B cell (primary cell): Measurements from ENCODE around the gene CENPO. TPM values are rescaled to one million over a fixed set of nuclear protein-coding genes. Genes with fewer than 3 reads are reported as not detected.

Experiments
- ATAC-seq: fragments of 200-7000 bp; cut with Tn5 transposase; one replicate; pipeline ENCODE4 v1.10.0; 2021; ENCODE audit warnings: low read depth, mild to moderate bottlenecking, moderate number of reproducible peaks, moderate library complexity
- CTCF ChIA-PET: fragments of 350-600 bp; sonication (Branson Sonifier 250); formaldehyde crosslinking; loops from one replicate; lab custom pipeline; 2021; ENCODE audit warnings: antibody characterized with exemption, inconsistent platforms; lab: Charles Lee
- POLR2A ChIA-PET: fragments of 350-600 bp; sonication (Branson Sonifier 250); formaldehyde crosslinking; loops from one replicate; lab custom pipeline; 2021; ENCODE audit warnings: antibody characterized with exemption; lab: Charles Lee
- DNase-seq: peaks from one replicate; pipeline ENCODE4 v3.0.0; 2013
- H2AFZ ChIP-seq: 2 replicates; pipeline ENCODE4 v1.6.1; 2012; ENCODE audit warnings: mild to moderate bottlenecking, low read depth, low read length; ENCODE audit not compliant: insufficient read depth, poor library complexity, severe bottlenecking
- H3K27ac ChIP-seq, 2 donors: 1 replicate in 1 of 2; 2 replicates in 1 of 2; pipeline ENCODE4 v1.5.1; 2012 to 2013; ENCODE audit warnings: low read length in 2 of 2, mild to moderate bottlenecking in 2 of 2, moderate library complexity in 1 of 2
- H3K27me3 ChIP-seq, 4 experiments: fragments of 200-600 bp in 1 of 4; sonication (generic) in 1 of 4; replicated peaks in 1 of 4; 1 replicate in 2 of 4; 2 replicates in 2 of 4; pipeline versions ENCODE4 v1.6.1 to v1.7.0; 2013 to 2016; ENCODE audit warnings: low read length in 3 of 4, mild to moderate bottlenecking in 2 of 4, mixed read lengths in 1 of 4, moderate library complexity in 1 of 4; ENCODE audit not compliant: insufficient read depth in 4 of 4, control insufficient read depth in 3 of 4; ENCODE audit errors: control extremely low read depth in 1 of 4
- H3K36me3 ChIP-seq, 2 experiments: replicated peaks in 1 of 2; 1 replicate in 1 of 2; 2 replicates in 1 of 2; pipeline versions ENCODE4 v1.6.1 to v1.7.1; 2013; ENCODE audit warnings: low read length in 1 of 2; ENCODE audit not compliant: insufficient read depth in 2 of 2, control insufficient read depth in 1 of 2; ENCODE audit errors: control extremely low read depth in 1 of 2, extremely low read depth in 1 of 2
- H3K4me1 ChIP-seq, 2 donors: fragments of 200-600 bp in 1 of 2; sonication (generic) in 1 of 2; 1 replicate in 1 of 2; 2 replicates in 1 of 2; pipeline versions ENCODE4 v1.5.1 to v1.6.1; 2013 to 2017; ENCODE audit warnings: low read length in 2 of 2; ENCODE audit not compliant: control insufficient read depth in 2 of 2, insufficient read depth in 2 of 2
- H3K4me2 ChIP-seq: replicated peaks from 2 replicates; pipeline ENCODE3; 2012; ENCODE audit warnings: mild to moderate bottlenecking, low read depth, low read length; ENCODE audit not compliant: poor library complexity, severe bottlenecking
- H3K4me3 ChIP-seq, 5 experiments: fragments of 200-600 bp in 1 of 5; sonication (generic) in 1 of 5; 1 replicate in 3 of 5; 2 replicates in 2 of 5; pipeline versions ENCODE4 v1.5.1 to v1.7.0; 2011 to 2016; ENCODE audit warnings: low read length in 4 of 5, mild to moderate bottlenecking in 4 of 5, low read depth in 2 of 5, control low read depth in 1 of 5, moderate library complexity in 1 of 5; ENCODE audit not compliant: insufficient read depth in 1 of 5; ENCODE audit errors: control extremely low read depth in 1 of 5, extremely low read depth in 1 of 5
- H3K79me2 ChIP-seq: fragments of 200-600 bp; sonication (generic); one replicate; pipeline ENCODE4 v1.6.0; 2016; ENCODE audit warnings: low read length; ENCODE audit not compliant: control insufficient read depth, insufficient read depth
- H3K9ac ChIP-seq: fragments of 200-600 bp; sonication (generic); 2 replicates; pipeline ENCODE4 v1.6.1; 2017; ENCODE audit warnings: mild to moderate bottlenecking, low read length, moderate library complexity
- H3K9me3 ChIP-seq, 3 donors: one replicate each; pipeline versions ENCODE4 v1.6.1 to v1.7.1; 2013; ENCODE audit warnings: low read length in 2 of 3; ENCODE audit not compliant: control insufficient read depth in 2 of 3, insufficient read depth in 1 of 3; ENCODE audit errors: control extremely low read depth in 1 of 3
- H4K20me1 ChIP-seq: 2 replicates; pipeline ENCODE4 v1.6.0; 2012; ENCODE audit warnings: mild to moderate bottlenecking, low read length; ENCODE audit not compliant: insufficient read depth, control insufficient read depth, poor library complexity, severe bottlenecking
- H3K27ac Mint-ChIP-seq: one replicate; pipeline ENCODE4 v1.8.0; 2021; ENCODE audit warnings: mixed read lengths
- H3K27me3 Mint-ChIP-seq: one replicate; pipeline ENCODE4 v1.8.0; 2021; ENCODE audit warnings: mixed read lengths
- H3K4me1 Mint-ChIP-seq: one replicate; pipeline ENCODE4 v1.8.0; 2021; ENCODE audit warnings: mixed read lengths
- H3K4me3 Mint-ChIP-seq: one replicate; pipeline ENCODE4 v1.8.0; 2021; ENCODE audit warnings: mixed read lengths
- H3K9me3 Mint-ChIP-seq: one replicate; pipeline ENCODE4 v1.8.0; 2022; ENCODE audit warnings: mixed read lengths; ENCODE audit not compliant: insufficient read depth
- CTCF ChIP-seq: fragments of 200-600 bp; IDR thresholded peaks from one replicate; pipeline ENCODE4 v1.8.0; 2022; ENCODE audit warnings: antibody characterized with exemption, mild to moderate bottlenecking
- EZH2 ChIP-seq: IDR thresholded peaks from 2 replicates; pipeline ENCODE4 v1.6.1; 2012; ENCODE audit warnings: borderline replicate concordance, low read depth, mild to moderate bottlenecking, moderate library complexity, low read length; ENCODE audit not compliant: insufficient read depth, poor library complexity, severe bottlenecking
- WGBS: methylation state at CpG from one replicate; pipeline ENCODE4 v1.1.5; 2013; ENCODE audit warnings: missing lambda C conversion rate; ENCODE audit not compliant: insufficient coverage; 5-methylcytosine and 5-hydroxymethylcytosine counted together
- intact Hi-C: fragments of 100-400 bp; cut with micrococcal nuclease; formaldehyde crosslinking; loops from one replicate; pipeline ENCODE4 v1.10.0; 2022
- polyA plus RNA-seq: library from polyadenylated mRNA; depleted of rRNA; stranded (reverse); fragments of >200 nt; gene quantifications from 2 replicates; pipeline ENCODE4 v1.2.3, GENCODE V29; 2012
- total RNA-seq, 2 donors: library from RNA; stranded (reverse); fragments of 120-200 nt in 1 of 2; gene quantifications; 1 replicate in 1 of 2; 2 replicates in 1 of 2; pipeline versions ENCODE4 v1.2.3 to v1.2.4, GENCODE V29; 2013 to 2022

Gene CENPO
- total and polyA plus RNA-seq, 2 donors (not counting 1 experiment from before 2014, with no cell fraction given): 4.5 to 10.4 TPM

GRCh38 chr2:24768601-24769000 is 24.6 kb upstream of the CENPO start:
- TF ChIP-seq EZH2: no peak
- no peak for TF ChIP-seq CTCF
- POLR2A ChIA-PET: no interaction called here
- no peaks in the 10 kb centered on the region for H3K4me1 ChIP-seq
- Mint-ChIP-seq H3K4me1 (no peaks in the 10 kb centered on the region), H3K9me3 (no peaks in the 10 kb centered on the region), H3K27me3 (no peaks in the 10 kb centered on the region), H3K27ac (no peak overlapping the region), H3K4me3 (no peak overlapping the region)
- 92% methylated on average over 7 of the region's 7 CpGs for WGBS
- CTCF ChIA-PET: interaction anchor here (1.6 kb wide), 1 partner anchor 59 kb away, joined by 5 read pairs; no protein-coding TSS in a partner anchor
- H3K27ac ChIP-seq: no peak overlapping the region
- ATAC-seq (no peak), DNase-seq (no peak)
- no peak overlapping the region for H3K9ac ChIP-seq
- no peak overlapping the region for H3K4me2 ChIP-seq
- H3K27me3 ChIP-seq: no peaks in the 10 kb centered on the region
- intact Hi-C loops: no loop called here
- peaks cover 5 to 26% of the 10 kb centered on the region in 2 experiments for H3K36me3 ChIP-seq
- H2AFZ ChIP-seq: no peak overlapping the region
- no peak overlapping the region for H3K4me3 ChIP-seq
- no peaks in the 10 kb centered on the region for H4K20me1 ChIP-seq
- H3K9me3 ChIP-seq: no peaks in the 10 kb centered on the region
- no peaks in the 10 kb centered on the region for H3K79me2 ChIP-seq

GRCh38 chr2:24771061-24771460 is 22.2 kb upstream of the CENPO start:
- Histone ChIP-seq H3K27ac (no peak overlapping the region), H3K4me2 (no peak overlapping the region), H3K36me3 (peaks cover 2 to 17% of the 10 kb centered on the region in 2 experiments), H4K20me1 (no peaks in the 10 kb centered on the region), H3K27me3 (no peaks in the 10 kb centered on the region), H3K4me3 (no peak overlapping the region), H3K9ac (no peak overlapping the region), H3K79me2 (no peaks in the 10 kb centered on the region), H2AFZ (no peak overlapping the region), H3K4me1 (no peaks in the 10 kb centered on the region), H3K9me3 (no peaks in the 10 kb centered on the region)
- Mint-ChIP-seq H3K4me3 (no peak overlapping the region), H3K4me1 (no peaks in the 10 kb centered on the region), H3K27ac (no peak overlapping the region), H3K9me3 (no peaks in the 10 kb centered on the region), H3K27me3 (no peaks in the 10 kb centered on the region)
- 98% methylated on average over 4 of the region's 5 CpGs for WGBS
- CTCF ChIA-PET: no interaction called here
- no peak for ATAC-seq
- TF ChIP-seq CTCF (no peak), EZH2 (no peak)
- intact Hi-C loops: no loop called here
- DNase-seq: no peak
- POLR2A ChIA-PET: no interaction called here
